Peyer's patch (tissue), 4 donors: Measurements from ENCODE around the gene CCDC167.

Experiments used
- POLR2A ChIP-seq, 2 donors: fragments of 450-650 bp; IDR thresholded peaks; one replicate each; pipeline ENCODE4 v1.5.1; 2017; ENCODE audit warnings: antibody characterized with exemption in 2 of 2, mild to moderate bottlenecking in 2 of 2, moderate library complexity in 2 of 2
- TF ChIP-seq, protein P1 (sequence below), 6 experiments: fragments of 450-650 bp in 4 of 6; fragments of 200-600 bp in 2 of 6; sonication (generic) in 1 of 6; IDR thresholded peaks; one replicate each; pipeline ENCODE4 v1.5.1; 2017 to 2019; ENCODE audit warnings: antibody characterized with exemption in 6 of 6, mild to moderate bottlenecking in 3 of 6, moderate library complexity in 1 of 6

DNA sequence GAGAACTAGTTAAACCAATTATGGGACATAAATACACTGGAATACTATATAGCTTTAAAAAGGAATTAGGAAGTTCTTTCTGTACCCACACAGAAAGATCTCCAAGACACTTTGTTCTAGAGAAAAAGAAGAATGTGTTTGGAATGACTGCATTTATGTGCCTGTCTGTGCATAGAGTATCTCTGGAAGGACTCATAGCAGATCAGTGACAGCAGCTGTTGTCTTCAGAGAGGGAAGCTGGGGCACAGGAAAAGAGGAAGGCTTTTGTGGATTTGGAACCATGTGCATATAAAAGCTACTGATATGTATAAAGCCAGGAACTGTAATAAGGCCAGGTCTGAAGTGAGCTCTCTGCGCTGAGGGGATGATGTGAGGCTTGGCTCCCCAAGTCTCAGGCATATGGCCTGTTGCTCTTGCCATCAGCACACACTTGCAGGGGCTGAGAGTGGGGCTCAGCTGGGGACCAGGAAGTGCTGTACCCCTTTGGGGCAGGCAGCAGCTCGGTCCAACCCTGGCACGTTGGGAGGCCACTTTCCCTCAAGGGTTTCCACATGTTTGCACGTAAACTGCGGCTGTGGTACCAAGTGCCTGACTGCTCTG lies 31.8 kb upstream of the CCDC167 start:
- TF ChIP-seq, protein P1, sequence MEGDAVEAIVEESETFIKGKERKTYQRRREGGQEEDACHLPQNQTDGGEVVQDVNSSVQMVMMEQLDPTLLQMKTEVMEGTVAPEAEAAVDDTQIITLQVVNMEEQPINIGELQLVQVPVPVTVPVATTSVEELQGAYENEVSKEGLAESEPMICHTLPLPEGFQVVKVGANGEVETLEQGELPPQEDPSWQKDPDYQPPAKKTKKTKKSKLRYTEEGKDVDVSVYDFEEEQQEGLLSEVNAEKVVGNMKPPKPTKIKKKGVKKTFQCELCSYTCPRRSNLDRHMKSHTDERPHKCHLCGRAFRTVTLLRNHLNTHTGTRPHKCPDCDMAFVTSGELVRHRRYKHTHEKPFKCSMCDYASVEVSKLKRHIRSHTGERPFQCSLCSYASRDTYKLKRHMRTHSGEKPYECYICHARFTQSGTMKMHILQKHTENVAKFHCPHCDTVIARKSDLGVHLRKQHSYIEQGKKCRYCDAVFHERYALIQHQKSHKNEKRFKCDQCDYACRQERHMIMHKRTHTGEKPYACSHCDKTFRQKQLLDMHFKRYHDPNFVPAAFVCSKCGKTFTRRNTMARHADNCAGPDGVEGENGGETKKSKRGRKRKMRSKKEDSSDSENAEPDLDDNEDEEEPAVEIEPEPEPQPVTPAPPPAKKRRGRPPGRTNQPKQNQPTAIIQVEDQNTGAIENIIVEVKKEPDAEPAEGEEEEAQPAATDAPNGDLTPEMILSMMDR (IDR thresholded peaks at IDR 0.05): no peak
- TF ChIP-seq POLR2A (IDR thresholded peaks at IDR 0.05): no peak
